Measurements from ENCODE around the gene SPATA3. TPM values are rescaled to one million over a fixed set of nuclear protein-coding genes. Genes with fewer than 3 reads are reported as not detected.

Gene SPATA3
- total and polyA plus RNA-seq, 2 experiments from 2014 or later: not detected

- Histone ChIP-seq H3K27ac (ENCODE audit: low read depth) (no peak overlapping the region), H3K36me3 (ENCODE audit: insufficient read depth) (no peaks in the 10 kb centered on the region), H3K4me2 (no peak overlapping the region), H2AFZ (no peak overlapping the region), H3F3A (replicated peaks; ENCODE audit: low read depth) (no peaks in the 10 kb centered on the region), H4K20me1 (replicated peaks; ENCODE audit: insufficient read depth) (no peaks in the 10 kb centered on the region), H3K9me2 (ENCODE audit: insufficient read depth) (no peaks in the 10 kb centered on the region), H3K79me2 (replicated peaks; ENCODE audit: insufficient read depth) (no peaks in the 10 kb centered on the region), H3K4me1 (ENCODE audit: insufficient read depth) (no peaks in the 10 kb centered on the region; the same call in 1 of the 2 replicates), H3K27me3 (ENCODE audit: insufficient read depth) (peaks cover 20% of the 10 kb centered on the region), H3K4me3 (no peak overlapping the region)
- Mint-ChIP-seq H3K27me3 (ENCODE audit: insufficient read depth, low read depth, poor library complexity) (peaks cover 23% of the 10 kb centered on the region), H3K4me1 (peaks cover 10% of the 10 kb centered on the region), H3K9me3 (no peaks in the 10 kb centered on the region; the same call in 2 of the 3 replicates), H3K27ac (no peak overlapping the region), H3K4me3 (no peak overlapping the region), H3K36me3 (ENCODE audit: low read depth) (no peaks in the 10 kb centered on the region; the same call in 2 of the 3 replicates)
- DNase-seq (ENCODE audit: low spot score) (no peak), ATAC-seq (no peak)
- no peak for TF ChIP-seq CTCF (conservative IDR thresholded peaks at IDR 0.05; ENCODE audit: low read depth in 2 of 2)
- TF ChIP-seq ZNF114 (CRISPR knock-in tag; IDR thresholded peaks at IDR 0.05): no peak
- no peak for TF ChIP-seq ETS1 (IDR thresholded peaks at IDR 0.05)
- TF ChIP-seq EZH2phosphoT487 (IDR thresholded peaks at IDR 0.05; ENCODE audit: unreplicated experiment): no peak
- TF ChIP-seq NANOG (IDR thresholded peaks at IDR 0.05; ENCODE audit: borderline replicate concordance): no peak
- TF ChIP-seq ZNF462 (CRISPR knock-in tag; IDR thresholded peaks at IDR 0.05): no peak
- no peak for TF ChIP-seq CREB1 (CRISPR knock-in tag; IDR thresholded peaks at IDR 0.05; ENCODE audit: low read depth)
- TF ChIP-seq STAT1 (IDR thresholded peaks at IDR 0.05; ENCODE audit: unreplicated experiment): no peak
- TF ChIP-seq POLR2AphosphoS5 (IDR thresholded peaks at IDR 0.05; ENCODE audit: low read depth): no peak
- no peak for TF ChIP-seq JUNB (IDR thresholded peaks at IDR 0.05; ENCODE audit: unreplicated experiment)
Observed at GRCh38 chr2:230954746-230955145, 41.2 kb upstream of the SPATA3 start.
